ENCODE results near the gene LRRC45.

GRCh38 chr17:82028246-82028645 lies 5.1 kb downstream of the LRRC45 start:
- no peak for TF ChIP-seq CTCF (IDR thresholded peaks at IDR 0.05; ENCODE audit: insufficient read depth, low read length, poor library complexity, severe bottlenecking)
- no peak for TF ChIP-seq EZH2phosphoT487 (conservative IDR thresholded peaks at IDR 0.05; ENCODE audit: low read length)
